Measurements from ENCODE around the gene YWHAQ.

GRCh38 chr2:9573840-9574239 lies 57.0 kb downstream of the YWHAQ start:
- TF ChIP-seq CTCF (IDR thresholded peaks at IDR 0.05) (no peak), POLR2AphosphoS5 (IDR thresholded peaks at IDR 0.05) (no peak), POLR2A (IDR thresholded peaks at IDR 0.05) (no peak)
